PC-3 (cell line): ENCODE data around the gene APCDD1.

Experiments
- CTCF ChIP-seq: fragments of 300-600 bp; sonication (generic); conservative IDR thresholded peaks from 2 replicates; pipeline ENCODE4 v1.5.1; 2017; ENCODE audit warnings: antibody characterized with exemption, low read depth, mild to moderate bottlenecking, low read length
- EZH2 ChIP-seq: fragments of 300-600 bp; sonication (generic); IDR thresholded peaks from one replicate; pipeline ENCODE4 v1.6.1; 2017; ENCODE audit warnings: antibody characterized with exemption, mild to moderate bottlenecking, low read length; ENCODE audit not compliant: unreplicated experiment
- EZH2phosphoT487 ChIP-seq: fragments of 300-600 bp; sonication (generic); IDR thresholded peaks from 2 replicates; pipeline ENCODE4 v1.6.1; 2018; ENCODE audit warnings: mild to moderate bottlenecking, antibody characterized with exemption, low read length, borderline replicate concordance

- TF ChIP-seq CTCF (no peak), EZH2phosphoT487 (no peak), EZH2 (no peak)
These were observed 48.4 kb upstream of the APCDD1 start for GRCh38 chr18:10405816-10406663.
